ENCODE results near the gene NTM.
"Not testable (repeated sequence)": the region's sequence is repeated elsewhere in the genome, so short reads cannot be mapped to it uniquely, and the experiment has no call there.

Gene NTM

DNA sequence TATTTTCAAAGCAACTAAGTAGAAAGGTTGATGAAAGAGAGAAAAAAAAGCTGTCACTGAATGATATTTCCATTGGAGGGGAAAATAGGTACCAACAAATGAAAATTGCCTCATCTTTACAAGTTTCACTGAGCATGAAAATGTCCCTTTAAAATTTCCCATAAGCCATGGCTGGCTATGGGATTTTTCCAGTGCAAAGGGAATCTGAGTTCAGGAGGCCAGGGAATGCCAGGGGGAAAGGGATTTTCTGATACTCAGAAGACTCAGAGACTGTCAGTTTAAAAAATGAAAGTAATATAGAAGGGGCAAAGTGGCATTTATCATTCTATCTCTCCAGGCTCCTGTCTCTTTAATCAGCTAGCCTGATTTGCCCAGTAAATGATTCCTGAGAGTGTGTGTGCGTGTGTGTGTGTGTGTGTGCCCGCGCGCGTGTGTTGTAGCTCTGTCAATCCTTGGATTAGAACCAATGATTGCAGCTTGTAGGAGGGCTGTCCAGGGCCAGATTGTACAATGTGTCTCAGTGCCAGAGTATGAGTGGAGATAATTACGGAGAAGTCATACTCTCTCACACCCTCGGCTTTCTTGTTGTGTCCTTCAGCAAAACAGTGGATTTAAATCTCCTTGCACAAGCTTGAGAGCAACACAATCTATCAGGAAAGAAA lies at the start of gene NTM:
NTM (plus strand) TSS at position 526 of the 662 bp plus-strand sequence.
- DNase-seq = no peak

DNA sequence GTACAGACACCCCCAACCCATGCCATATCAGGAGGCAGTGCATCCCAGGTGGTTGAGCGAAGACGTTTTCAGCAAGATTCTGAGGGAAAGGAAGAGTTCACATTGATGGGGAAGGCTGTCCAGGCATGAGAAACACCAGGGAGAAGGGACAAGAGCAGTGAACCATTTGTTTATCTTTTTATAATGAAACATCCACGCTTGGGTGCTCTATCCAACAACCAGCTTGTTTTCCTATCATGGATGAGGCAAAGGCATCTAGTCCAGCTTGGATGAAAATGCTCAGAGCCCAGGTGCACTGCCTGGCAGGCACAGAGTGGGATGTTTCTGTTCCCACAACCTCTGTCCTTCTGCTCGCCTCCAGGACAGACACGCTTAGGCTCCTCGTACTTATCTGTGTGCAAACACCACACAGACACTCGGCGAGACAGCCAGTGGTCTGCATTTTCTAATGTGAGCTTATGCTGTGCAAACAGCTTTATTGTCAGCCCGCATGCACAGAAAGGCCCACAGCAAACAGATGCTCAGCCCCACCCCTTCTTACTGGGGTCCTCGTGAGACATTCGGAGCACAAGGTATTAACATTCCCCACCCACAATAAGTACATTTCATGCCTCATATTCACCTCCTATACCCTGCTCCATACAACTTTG lies 45.4 kb upstream of the NTM start:
- DNase-seq = no peak

DNA sequence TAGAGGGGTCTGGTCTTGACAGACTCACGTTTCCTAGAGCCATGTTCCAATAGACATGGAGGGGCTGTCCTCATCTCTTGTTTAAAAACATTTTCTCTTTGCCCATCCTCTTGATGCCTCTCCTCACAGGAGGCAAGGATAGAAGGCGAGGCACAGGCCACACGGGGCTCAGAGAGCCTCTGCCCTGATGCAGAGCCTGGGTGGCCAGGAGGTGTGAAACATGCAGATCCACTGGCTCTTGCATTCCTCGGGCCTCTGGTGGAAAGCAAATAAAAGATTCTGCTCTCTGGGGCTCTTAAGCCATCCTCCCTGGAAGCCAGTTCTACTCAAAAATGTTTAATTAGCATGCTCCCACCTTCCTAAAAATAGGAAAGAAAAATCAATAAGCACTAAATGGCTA lies 43.6 kb upstream of the NTM start:
- DNase-seq = no peak

DNA sequence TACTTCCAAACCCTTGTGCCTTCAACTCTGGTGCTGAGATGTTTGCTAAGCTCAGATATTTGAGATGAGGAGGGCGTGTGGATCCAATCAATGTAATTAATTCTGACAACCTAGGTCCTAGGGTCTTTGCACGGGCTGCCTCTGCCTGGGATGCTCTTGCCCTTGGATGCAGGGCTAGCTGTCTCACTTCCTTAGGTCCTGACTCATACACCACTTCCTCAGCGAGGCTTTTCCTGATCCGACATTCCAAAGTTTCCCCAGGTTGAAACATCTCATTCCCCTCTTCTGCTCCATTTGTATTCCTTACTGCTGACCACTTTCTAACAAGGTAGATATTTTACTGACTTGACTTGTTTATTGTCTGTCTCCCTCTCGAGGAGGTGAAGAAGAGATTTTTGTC lies 43.0 kb upstream of the NTM start:
- no peak for DNase-seq

DNA sequence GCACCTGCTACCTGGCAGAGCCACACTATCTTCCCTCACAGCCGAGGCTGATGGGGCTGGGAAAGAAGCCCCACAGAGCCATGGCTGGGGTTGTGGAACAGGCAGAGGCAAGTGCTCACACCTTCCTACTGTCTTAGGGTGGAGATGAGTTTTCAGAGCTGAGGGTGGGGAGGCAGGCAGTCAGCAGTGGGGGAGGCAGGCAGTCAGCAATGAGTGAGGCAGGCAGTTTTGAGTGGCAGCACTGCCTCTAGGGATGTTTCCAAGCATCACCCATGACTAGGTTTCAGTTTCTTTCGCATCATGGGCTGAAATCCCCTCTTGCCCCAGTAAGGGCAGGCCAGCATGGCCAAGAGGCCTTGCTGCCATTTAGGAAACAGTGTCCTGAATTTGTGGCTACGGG lies 41.6 kb upstream of the NTM start:
- no peak for DNase-seq

DNA sequence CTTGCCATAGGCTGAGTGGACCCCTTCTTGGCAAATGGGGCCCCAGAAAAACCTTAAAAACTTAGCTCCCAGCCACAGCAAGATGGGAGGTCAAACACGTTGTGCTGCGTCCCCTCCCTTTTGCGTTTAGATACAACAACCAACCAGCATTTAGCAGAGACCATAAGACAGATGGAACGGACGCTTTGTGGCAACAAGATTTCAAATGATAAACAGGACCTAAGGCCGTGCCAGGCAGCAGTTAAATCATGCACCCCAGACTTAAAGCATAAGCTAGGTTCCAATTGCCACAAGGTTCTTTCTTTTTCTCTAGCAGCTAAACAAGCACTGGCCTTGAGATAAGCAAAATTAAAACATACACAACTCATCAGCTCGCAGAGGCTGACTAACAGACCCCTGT lies 39.4 kb upstream of the NTM start:
- no peak for DNase-seq

DNA sequence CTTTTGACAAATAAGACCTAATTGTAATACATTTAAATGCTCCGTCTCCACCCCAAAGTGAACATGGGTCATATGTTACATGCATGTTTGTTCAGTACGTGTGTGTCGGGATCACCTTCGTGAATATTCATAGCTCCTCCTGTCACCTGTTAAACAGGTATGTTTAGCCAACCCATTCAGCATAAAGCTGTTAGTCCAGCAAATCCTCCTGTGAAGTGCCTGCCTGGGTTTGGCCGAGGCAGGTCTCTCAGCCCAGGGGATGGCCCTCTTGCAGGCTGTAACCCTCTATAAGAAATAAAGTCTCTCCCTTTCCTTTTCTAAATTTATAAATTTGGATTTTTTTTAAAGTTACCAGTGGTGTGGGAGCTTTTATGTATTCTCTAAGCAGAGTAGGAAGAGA lies 38.9 kb upstream of the NTM start:
- DNase-seq = no peak

DNA sequence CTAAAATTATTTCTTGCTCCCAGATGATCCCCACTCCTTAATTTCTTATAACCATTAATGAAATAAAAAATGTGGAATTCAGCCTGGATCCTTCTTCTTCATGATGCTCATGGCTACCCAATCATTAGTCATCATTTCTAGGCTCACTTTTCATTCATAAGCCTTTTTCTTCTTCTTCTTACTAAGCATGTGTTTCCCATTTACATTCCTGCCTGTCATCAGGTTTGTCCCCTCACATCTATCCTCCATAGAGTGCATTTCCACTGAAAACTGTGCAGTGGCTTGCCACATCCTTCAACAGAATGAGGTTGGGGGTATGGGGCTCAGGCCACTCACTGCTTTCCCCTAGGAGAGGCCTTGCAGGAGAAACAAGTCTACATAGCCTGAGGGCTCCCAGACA lies 35.8 kb upstream of the NTM start:
- no peak for DNase-seq

DNA sequence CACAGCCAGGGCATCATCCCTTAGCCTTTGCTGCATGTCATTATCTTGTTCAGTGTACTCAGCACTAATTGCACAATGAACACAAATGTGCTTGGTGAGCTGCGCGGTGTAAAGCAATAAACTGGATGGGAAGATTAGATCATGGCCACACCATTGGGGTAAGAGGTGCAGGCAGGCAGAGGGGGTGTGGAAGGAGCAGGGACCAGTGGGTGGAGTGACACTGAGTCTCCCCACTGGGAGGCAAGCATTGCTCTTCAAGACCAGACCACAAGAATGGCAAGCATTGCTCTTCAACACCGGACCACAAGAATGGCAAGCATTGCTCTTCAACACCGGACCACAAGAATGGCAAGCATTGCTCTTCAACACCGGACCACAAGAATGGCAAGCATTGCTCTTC lies 28.5 kb upstream of the NTM start:
- DNase-seq = not testable (repeated sequence)

DNA sequence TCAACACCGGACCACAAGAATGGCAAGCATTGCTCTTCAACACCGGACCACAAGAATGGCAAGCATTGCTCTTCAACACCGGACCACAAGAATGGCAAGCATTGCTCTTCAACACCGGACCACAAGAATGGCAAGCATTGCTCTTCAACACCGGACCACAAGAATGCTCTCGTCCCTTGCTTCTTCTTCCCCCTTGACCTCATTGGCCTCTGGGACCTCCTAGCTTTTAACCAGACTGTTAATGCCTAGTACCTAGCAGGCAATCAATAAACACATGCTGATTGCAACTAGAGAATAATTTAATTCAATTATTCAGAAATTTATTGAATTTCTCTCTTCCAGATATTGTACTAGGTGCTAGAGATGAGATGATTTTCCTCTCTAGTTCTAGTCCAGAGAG lies 28.0 kb upstream of the NTM start:
- DNase-seq = not testable (repeated sequence)

DNA sequence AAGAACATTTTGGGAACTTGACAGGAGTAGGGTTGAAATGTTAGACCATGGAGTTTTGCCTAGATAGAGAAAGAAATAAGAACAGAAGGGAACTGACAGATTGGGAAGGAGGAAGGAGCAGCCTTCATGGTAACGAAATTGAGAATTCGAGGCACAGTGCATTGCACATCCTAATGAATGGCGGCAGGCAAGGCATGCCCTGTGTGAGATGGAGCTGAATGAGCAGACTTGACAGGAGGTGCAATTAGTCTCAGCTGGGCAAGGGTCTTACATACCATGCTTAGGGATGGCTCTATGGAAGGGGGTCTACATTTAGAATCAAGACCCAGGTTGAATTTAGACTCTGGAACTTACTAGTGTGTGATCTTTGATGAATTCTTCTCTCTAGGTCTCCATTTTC lies 25.0 kb upstream of the NTM start:
- no peak for DNase-seq

DNA sequence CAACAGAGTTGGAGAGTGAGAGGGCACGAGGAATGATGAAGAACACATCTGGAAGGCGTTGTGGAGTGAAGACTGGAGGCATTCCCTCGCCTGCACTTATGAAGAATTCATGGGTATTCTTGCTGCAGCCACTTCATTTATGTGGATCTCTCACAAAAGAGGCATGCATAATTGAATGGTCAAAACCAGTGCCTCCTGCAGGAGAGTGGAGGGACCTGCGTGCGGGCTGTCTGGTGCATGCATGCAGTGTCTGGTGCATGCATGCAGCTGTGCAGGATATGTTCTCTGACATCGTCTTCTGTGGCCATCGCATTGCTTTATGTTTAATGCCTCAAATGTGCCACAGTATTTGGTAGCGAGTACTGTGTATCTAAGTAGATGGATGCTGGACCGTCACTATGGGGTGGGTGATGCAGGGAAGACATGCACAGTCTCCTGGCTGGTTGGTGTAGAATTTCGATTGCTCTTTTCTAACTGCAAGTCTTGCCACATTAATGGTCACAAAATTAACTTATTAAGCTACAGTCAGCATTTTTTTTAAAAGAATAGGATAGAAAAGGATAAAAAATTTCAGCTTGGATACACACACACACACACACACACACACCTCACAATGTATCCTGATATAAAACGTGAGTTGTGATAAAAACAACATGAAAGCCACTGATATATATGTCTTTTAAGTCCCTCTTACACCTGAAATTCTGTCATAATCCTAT lies 20.9 kb upstream of the NTM start:
- no peak for DNase-seq

DNA sequence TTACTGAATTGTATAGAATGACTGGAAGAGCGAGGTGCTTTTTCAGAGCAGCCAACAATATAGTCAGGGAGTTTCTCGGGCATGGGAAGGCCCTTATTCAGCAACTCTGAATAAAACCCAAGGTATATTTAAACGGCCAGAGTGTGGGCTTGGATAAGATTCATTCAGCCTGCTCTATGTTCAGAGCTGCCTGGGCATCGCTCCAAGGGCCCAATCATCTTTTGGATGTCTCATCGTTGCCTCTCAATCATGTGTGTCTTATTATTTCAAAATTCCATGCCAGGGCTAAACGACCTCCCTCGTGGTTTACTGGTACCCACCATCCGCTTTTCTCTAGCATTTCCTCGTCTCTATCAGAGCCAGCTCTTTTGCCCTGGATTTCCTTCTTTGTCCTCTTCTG lies 19.5 kb upstream of the NTM start:
- no peak for DNase-seq

DNA sequence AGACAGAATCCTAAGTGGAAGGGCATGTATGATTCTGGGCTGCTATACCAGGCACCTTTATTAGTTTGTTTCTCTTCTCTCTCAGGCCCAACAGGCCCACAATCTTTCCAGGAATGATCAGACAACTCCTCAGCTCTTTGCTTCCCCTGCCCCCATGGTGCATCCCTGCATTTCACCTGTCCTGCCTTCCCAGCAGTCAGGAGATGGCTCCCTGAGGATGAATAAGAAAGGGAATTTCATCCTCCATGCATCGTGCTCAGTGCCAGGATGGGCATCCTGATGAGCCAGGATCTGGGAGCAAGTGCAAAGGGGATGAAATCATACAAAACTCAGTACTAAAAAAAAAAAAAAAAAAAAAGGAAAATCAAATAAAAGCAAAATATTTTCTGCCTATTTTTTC lies 18.6 kb upstream of the NTM start:
- DNase-seq = no peak

DNA sequence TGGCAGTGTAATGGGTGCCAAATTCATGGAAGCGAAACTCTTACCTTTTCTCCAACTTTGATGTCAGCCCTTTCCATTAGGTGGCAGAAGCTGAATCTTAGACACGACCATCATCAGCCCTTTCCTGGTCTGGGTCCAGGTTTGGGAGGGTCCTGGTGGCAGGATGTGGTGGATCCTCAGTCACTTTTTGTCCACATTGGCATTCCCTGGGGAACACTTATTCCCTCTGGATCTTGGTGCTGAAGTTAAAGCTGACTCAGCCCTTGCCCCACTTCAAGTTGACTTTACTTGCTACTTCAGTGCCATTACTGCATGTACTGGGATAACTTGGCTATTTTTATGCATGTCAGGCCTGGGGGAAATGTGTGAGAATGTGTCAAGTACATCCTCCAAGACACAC lies 16.6 kb upstream of the NTM start:
- DNase-seq = no peak

DNA sequence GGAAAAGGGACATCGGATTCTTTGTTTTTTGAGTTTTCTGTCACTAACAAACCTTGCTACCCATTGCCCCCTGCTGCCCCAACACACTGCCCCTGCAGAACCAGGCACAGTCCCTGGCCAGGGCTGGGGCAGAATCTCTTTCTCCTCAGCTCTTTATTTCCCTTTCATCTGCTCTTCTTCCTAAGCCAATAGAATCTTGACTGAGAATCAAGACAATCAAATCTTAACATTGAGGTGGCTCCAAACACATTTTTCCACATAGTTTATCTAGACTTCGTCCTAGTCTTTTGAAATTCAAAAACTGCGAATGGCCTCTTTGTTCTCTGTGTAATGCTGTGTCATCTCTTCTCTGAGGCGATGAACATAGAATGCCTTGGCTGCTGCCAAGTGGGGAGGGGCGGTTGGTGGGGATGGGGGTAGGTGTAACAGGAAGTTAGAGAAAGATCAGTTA lies 16.1 kb upstream of the NTM start:
- DNase-seq = no peak

DNA sequence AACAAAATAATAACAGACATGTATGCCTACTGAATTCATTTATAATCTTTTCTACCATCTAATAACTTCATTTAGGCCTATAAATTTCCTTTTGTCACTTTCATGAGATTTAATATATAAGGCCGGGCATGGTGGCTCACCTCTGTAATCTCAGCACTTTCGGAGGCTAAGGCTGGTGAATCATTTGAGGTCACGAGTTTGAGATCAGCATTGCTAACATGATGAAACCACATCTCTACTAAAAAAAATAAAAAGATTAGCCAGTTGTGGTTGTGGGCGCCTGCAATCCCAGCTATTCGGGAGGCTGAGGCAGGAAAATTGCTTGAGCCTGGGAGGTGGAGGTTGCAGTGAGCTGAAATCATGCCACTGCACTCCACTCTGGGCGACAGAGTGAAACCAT lies 14.2 kb upstream of the NTM start:
- DNase-seq = no peak

DNA sequence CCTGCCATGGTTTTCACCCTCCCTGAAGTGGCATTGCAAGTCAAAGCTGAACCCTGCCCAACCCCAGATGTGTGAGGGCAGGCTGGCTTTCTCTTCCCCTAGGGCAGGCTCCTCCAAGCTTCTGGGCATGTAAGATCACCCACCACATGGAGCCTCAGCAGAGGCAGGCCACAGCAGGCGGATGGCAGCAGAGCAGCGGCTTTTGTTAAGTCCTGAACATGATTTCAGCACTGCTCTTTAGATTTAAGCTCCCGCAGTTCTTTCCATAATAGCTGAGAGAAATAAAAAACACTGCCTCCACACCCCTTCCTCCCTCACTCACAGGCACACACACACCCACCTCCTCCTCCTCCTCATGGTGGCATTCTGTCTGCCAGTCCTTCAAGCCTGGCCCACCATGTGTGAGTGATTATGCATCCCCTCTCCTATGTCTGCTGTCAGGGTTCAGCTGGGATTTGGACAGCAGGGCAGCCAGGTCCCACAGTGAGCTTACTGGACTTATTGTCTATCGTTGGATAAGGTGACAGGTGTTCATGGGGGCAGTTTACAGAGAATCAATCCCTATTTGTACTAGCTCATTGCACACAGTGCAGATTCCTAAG lies 5.0 kb upstream of the NTM start:
- DNase-seq = no peak

DNA sequence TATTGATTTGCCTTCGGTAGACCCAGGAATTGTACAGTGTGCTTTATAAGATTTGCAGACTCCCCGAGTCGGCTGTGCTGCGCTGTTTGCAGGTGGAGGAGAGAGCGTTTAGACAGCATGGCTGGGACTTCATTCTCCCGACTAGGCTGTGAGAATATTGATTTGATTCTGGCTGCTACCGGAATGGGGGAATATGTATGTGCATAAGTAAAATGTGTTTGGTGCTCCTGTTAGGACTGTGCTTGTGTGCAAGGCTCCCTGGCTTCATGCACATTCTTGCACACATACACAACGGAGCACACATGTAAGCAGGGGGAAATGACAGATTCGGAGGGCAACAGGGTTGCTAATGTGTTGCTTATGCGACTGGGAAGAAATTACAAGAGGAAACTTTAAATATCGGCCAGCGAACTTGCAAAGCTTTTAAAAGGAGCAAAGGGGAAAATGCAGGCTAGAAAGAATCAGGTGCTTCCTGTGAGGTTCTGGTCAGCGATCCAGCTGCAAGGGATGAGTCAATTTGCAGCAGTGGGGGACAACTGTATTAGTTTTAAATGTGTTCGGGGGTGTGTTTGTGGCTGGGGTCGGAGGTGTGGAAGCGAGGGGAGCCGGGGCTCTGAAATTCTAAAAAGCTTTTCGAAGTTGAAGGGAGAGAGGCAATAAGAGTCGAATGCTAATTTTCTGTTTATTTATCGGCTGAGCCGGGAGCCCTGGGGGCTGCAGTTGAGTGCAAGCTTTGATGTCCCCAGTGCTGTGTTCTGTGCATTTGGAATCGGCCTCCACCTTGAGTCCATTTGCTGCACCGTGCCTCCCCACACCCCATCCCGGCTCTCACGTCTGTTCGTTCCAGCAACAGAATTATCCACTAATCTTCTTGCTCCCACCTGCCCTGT lies 731 bp downstream of the NTM start:
- no peak for DNase-seq

DNA sequence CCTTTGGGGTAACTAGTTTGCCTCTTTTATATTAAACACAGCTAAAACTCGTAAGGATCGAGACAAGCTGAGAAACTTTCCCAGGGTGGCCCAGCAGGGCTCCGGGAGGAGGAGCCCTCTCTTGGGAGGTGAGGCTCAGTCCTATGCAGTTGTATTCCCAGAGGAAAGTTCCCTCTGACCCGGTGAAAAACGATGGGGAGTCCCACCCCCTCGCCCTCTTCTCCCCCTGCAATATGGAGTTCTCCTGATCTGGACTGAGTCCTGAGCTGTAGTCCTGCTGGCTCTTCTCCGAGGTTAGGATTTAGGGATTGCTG lies 1.3 kb downstream of the NTM start:
- no peak for DNase-seq

DNA sequence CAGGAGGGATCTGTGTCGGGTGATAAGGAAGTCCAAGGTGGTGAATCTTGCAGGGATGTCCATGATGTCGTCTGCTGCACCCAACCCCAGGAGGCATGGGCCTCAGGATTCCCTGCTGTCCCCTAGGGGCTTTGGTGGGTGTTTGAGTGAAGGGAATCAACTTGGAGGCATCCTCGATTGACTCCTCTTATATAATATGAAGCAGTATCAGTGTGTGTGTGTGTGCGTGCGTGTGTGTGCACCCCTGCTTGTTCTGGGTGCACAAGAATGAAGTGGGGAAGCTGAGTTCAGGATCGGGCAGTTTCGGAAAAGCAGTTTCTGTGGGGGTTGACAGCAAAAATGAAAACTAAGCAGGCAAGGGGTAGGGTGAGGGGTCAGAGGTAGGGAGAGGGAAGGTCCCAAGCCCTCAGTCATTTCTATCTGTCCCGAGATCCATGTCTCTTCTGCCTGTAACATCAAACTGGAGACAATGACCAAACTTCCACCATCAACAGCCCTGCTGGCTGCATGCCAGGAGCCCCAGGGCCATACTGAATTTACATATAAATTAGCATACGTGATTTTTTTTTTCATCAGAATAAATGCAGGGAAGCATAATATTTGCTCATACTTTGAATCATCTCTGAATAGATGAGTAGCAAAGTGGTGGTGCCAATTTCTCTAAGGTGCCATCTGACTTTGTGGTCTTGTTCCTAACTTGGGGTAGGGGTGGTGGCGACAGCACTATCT lies 2.0 kb downstream of the NTM start:
- no peak for DNase-seq

DNA sequence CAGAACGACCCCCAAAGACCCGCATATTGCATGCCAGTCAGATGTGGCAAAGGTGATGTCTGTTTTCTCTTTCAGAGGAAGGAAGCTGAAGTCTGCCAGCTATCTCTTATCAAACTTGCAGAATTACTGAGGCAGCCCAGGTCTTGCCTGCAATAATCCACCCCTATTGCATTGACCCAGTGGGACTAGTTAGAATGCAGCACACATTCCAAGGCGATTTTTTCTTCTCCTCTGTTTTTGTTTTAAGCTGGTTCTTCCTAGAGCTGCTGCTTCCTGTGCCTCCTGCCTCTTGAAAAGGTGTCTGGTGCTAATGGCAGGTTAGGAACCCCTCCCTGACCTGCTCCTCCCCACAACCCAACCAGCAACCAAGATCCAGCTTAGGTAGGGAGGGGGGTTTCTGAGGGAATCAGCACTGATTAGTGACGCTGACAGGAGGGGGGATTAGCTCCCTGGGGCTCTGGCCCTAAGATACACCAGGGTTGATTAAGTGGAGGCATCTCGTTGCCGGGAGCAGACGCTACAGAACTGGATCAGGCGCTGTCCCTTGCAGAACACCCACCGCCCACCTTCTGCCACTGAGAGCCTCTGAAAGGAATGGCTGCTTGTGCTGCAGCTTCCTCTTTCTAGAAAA lies 2.8 kb downstream of the NTM start:
- DNase-seq = no peak
